Ectodermal cell (in vitro differentiated cells): ENCODE measurements around the gene DIS3L2.

Experiments
- H3K27ac ChIP-seq: 2 replicates; pipeline ENCODE4 v1.7.0; 2013; ENCODE audit warnings: mild to moderate bottlenecking, low read depth, low read length; ENCODE audit not compliant: insufficient read depth, poor library complexity, severe bottlenecking
- H3K27me3 ChIP-seq: 2 replicates; pipeline ENCODE4 v1.7.0; 2013; ENCODE audit warnings: mild to moderate bottlenecking, low read length; ENCODE audit not compliant: insufficient read depth, control insufficient read depth, poor library complexity, severe bottlenecking
- H3K36me3 ChIP-seq: one replicate; pipeline ENCODE4 v1.7.0; 2013; ENCODE audit warnings: low read length; ENCODE audit not compliant: control insufficient read depth, insufficient read depth
- H3K4me1 ChIP-seq: one replicate; pipeline ENCODE4 v1.7.0; 2013; ENCODE audit warnings: low read length; ENCODE audit not compliant: control insufficient read depth, insufficient read depth
- H3K4me3 ChIP-seq: 2 replicates; pipeline ENCODE4 v1.7.0; 2013; ENCODE audit warnings: low read depth, low read length, control low read depth; ENCODE audit not compliant: insufficient read depth
- H3K9me3 ChIP-seq: 2 replicates; pipeline ENCODE4 v1.7.0; 2013; ENCODE audit warnings: mild to moderate bottlenecking, low read length, moderate library complexity; ENCODE audit not compliant: control insufficient read depth
- WGBS, 2 experiments: methylation state at CpG; one replicate each; pipeline ENCODE4 v1.1.7; 2013; ENCODE audit warnings: missing lambda C conversion rate in 2 of 2; 5-methylcytosine and 5-hydroxymethylcytosine counted together

The DIS3L2 gene

GRCh38 chr2:232133078-232133477 lies 171.6 kb downstream of the DIS3L2 start:
- no peaks in the 10 kb centered on the region for H3K9me3 ChIP-seq
- 95 to 100% methylated on average over 1 of the region's 1 CpG for WGBS, 2 experiments
- no peak overlapping the region for H3K27ac ChIP-seq
- H3K27me3 ChIP-seq, result no peaks in the 10 kb centered on the region
- H3K4me1 ChIP-seq, result no peaks in the 10 kb centered on the region
- peaks cover 2% of the 10 kb centered on the region for H3K36me3 ChIP-seq
- no peak overlapping the region for H3K4me3 ChIP-seq

GRCh38 chr2:232134939-232135338 lies 173.4 kb downstream of the DIS3L2 start:
- H3K36me3 ChIP-seq, result peaks cover 2% of the 10 kb centered on the region
- no peak overlapping the region for H3K4me3 ChIP-seq
- WGBS, 2 experiments, result 92% methylated on average over 4 of the region's 4 CpGs
- no peaks in the 10 kb centered on the region for H3K27me3 ChIP-seq
- H3K9me3 ChIP-seq, result no peaks in the 10 kb centered on the region
- H3K27ac ChIP-seq, result no peak overlapping the region
- H3K4me1 ChIP-seq, result no peaks in the 10 kb centered on the region

- Histone ChIP-seq H3K27me3 (no peaks in the 10 kb centered on the region), H3K4me3 (no peak overlapping the region), H3K9me3 (no peaks in the 10 kb centered on the region), H3K36me3 (no peaks in the 10 kb centered on the region), H3K4me1 (no peaks in the 10 kb centered on the region), H3K27ac (no peak overlapping the region)
- WGBS, 2 experiments, result 91 to 97% methylated on average over 3 of the region's 3 CpGs
Observed at GRCh38 chr2:232137356-232138147, 176.0 kb downstream of the DIS3L2 start.

GRCh38 chr2:232138441-232138840 lies 176.9 kb downstream of the DIS3L2 start:
- H3K4me3 ChIP-seq, result no peak overlapping the region
- no peaks in the 10 kb centered on the region for H3K4me1 ChIP-seq
- no peaks in the 10 kb centered on the region for H3K36me3 ChIP-seq
- 95 to 98% methylated on average over 5 of the region's 5 CpGs for WGBS, 2 experiments
- H3K27me3 ChIP-seq, result no peaks in the 10 kb centered on the region
- no peaks in the 10 kb centered on the region for H3K9me3 ChIP-seq
- no peak overlapping the region for H3K27ac ChIP-seq

GRCh38 chr2:232139171-232139594 lies 177.7 kb downstream of the DIS3L2 start:
- no peak overlapping the region for H3K4me3 ChIP-seq
- WGBS, 2 experiments, result 89 to 99% methylated on average over 4 of the region's 4 CpGs

GRCh38 chr2:232139786-232140562 lies 178.5 kb downstream of the DIS3L2 start:
- H3K4me3 ChIP-seq, result no peak overlapping the region
- no peak overlapping the region for H3K27ac ChIP-seq
- H3K9me3 ChIP-seq, result no peaks in the 10 kb centered on the region
- H3K27me3 ChIP-seq, result no peaks in the 10 kb centered on the region
- H3K4me1 ChIP-seq, result no peaks in the 10 kb centered on the region
- H3K36me3 ChIP-seq, result no peaks in the 10 kb centered on the region
- 92 to 94% methylated on average over 2 of the region's 2 CpGs for WGBS, 2 experiments

More at GRCh38 chr2:232139171-232139594, 177.7 kb downstream of the DIS3L2 start:
- no peaks in the 10 kb centered on the region for H3K36me3 ChIP-seq
- no peaks in the 10 kb centered on the region for H3K4me1 ChIP-seq
- no peaks in the 10 kb centered on the region for H3K27me3 ChIP-seq
- no peak overlapping the region for H3K27ac ChIP-seq
- H3K9me3 ChIP-seq, result no peaks in the 10 kb centered on the region

- 87 to 94% methylated on average over 1 of the region's 1 CpG for WGBS, 2 experiments
- no peaks in the 10 kb centered on the region for H3K27me3 ChIP-seq
- H3K27ac ChIP-seq, result no peak overlapping the region
- H3K4me3 ChIP-seq, result no peak overlapping the region
- H3K36me3 ChIP-seq, result no peaks in the 10 kb centered on the region
- no peaks in the 10 kb centered on the region for H3K9me3 ChIP-seq
- no peaks in the 10 kb centered on the region for H3K4me1 ChIP-seq
Observed at GRCh38 chr2:232141591-232141990, 180.1 kb downstream of the DIS3L2 start.

GRCh38 chr2:232142049-232142448 lies 180.5 kb downstream of the DIS3L2 start:
- Histone ChIP-seq H3K27ac (no peak overlapping the region), H3K27me3 (no peaks in the 10 kb centered on the region), H3K4me1 (no peaks in the 10 kb centered on the region), H3K9me3 (no peaks in the 10 kb centered on the region), H3K36me3 (no peaks in the 10 kb centered on the region), H3K4me3 (no peak overlapping the region)
- 53 to 63% methylated on average over 3 of the region's 3 CpGs for WGBS, 2 experiments

GRCh38 chr2:232142502-232142901 lies 181.0 kb downstream of the DIS3L2 start:
- 97 to 98% methylated on average over 4 to 5 of the region's 5 CpGs for whole genome bisulfite sequencing, 2 experiments
- Histone ChIP-seq H3K27ac (no peak overlapping the region), H3K9me3 (no peaks in the 10 kb centered on the region), H3K27me3 (no peaks in the 10 kb centered on the region), H3K36me3 (no peaks in the 10 kb centered on the region), H3K4me1 (no peaks in the 10 kb centered on the region), H3K4me3 (no peak overlapping the region)

- Histone ChIP-seq H3K27me3 (no peaks in the 10 kb centered on the region), H3K4me1 (no peaks in the 10 kb centered on the region), H3K9me3 (no peaks in the 10 kb centered on the region), H3K4me3 (no peak overlapping the region), H3K27ac (no peak overlapping the region), H3K36me3 (no peaks in the 10 kb centered on the region)
Observed at GRCh38 chr2:232146294-232146693, 184.8 kb downstream of the DIS3L2 start.
